Upper lobe of right lung (tissue), 1 donor: ENCODE measurements around the gene NBEA. TPM values are rescaled to one million over a fixed set of nuclear protein-coding genes. Genes with fewer than 3 reads are reported as not detected.

Experiments used
- ATAC-seq: fragments of 200-7000 bp; cut with Tn5 transposase; one replicate; pipeline ENCODE4 v1.9.1; 2020; ENCODE audit warnings: mild to moderate bottlenecking, moderate library complexity
- DNase-seq: peaks from one replicate; pipeline ENCODE4 v3.0.0-alpha.2; 2020
- H3K27ac ChIP-seq: fragments of 200-600 bp; one replicate; pipeline ENCODE4 v1.8.0; 2022
- H3K27me3 ChIP-seq: fragments of 200-600 bp; one replicate; pipeline ENCODE4 v1.8.0; 2022; ENCODE audit warnings: mild to moderate bottlenecking
- H3K36me3 ChIP-seq: fragments of 200-600 bp; one replicate; pipeline ENCODE4 v1.8.0; 2022
- H3K4me1 ChIP-seq: fragments of 200-600 bp; one replicate; pipeline ENCODE4 v1.8.0; 2022
- H3K4me3 ChIP-seq: fragments of 200-600 bp; one replicate; pipeline ENCODE4 v1.8.0; 2022; ENCODE audit warnings: mild to moderate bottlenecking
- H3K9me3 ChIP-seq: fragments of 200-600 bp; one replicate; pipeline ENCODE4 v1.8.0; 2022
- CTCF ChIP-seq: fragments of 200-600 bp; IDR thresholded peaks from one replicate; pipeline ENCODE4 v1.8.0; 2022; ENCODE audit warnings: antibody characterized with exemption
- intact Hi-C: fragments of 100-400 bp; cut with DNase I; formaldehyde crosslinking; loops from one replicate; pipeline ENCODE4 v1.11.0; 2022
- total RNA-seq: library from RNA; stranded (reverse); fragmentation: NEBNext Ultra II Directional; extraction: Animal tissue kit (Norgen Biotek cat#: 25700); gene quantifications from one replicate; pipeline ENCODE4 v1.2.1, GENCODE V29; 2021
- donor health status: DM: no; HTN: yes; CAD: no; lungs with severe emphysema.

The NBEA gene
- total RNA-seq, 1 donor from 2014 or later = 5.6 TPM

DNA sequence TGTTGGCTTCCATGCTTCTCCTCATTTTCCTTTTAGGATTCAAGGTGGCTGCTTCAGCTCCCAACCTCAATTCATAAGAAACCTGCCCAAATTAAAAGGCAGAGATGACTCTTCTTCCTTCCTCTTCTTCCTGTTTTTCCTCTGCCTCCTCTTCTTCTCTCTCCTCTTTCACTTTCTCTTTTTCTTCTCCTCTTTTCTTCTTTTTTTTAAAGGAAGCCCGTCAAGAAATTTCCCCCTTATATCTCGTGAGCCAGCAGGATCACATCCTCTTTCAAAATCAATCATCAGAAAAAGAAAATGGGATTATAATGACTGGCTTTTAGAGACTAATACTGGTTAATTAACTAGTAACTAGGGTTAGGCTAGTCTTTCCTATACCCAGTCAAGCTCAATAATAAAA, 220.3 kb downstream of the NBEA start:
- no peaks in the 10 kb centered on the region for H3K4me1 ChIP-seq
- H3K27me3 ChIP-seq = no peaks in the 10 kb centered on the region
- ATAC-seq (no peak), DNase-seq (no peak)
- H3K36me3 ChIP-seq = no peaks in the 10 kb centered on the region
- H3K4me3 ChIP-seq = no peak overlapping the region
- intact Hi-C loops = no loop called here
- no peak for TF ChIP-seq CTCF
- no peak overlapping the region for H3K27ac ChIP-seq
- H3K9me3 ChIP-seq = no peaks in the 10 kb centered on the region

- H3K27ac ChIP-seq = no peak overlapping the region
- H3K4me1 ChIP-seq = no peaks in the 10 kb centered on the region
- H3K9me3 ChIP-seq = no peaks in the 10 kb centered on the region
- TF ChIP-seq CTCF = no peak
- no peak for DNase-seq
- H3K36me3 ChIP-seq = no peaks in the 10 kb centered on the region
- no peak for ATAC-seq
- H3K4me3 ChIP-seq = no peak overlapping the region
- no peaks in the 10 kb centered on the region for H3K27me3 ChIP-seq
- intact Hi-C loops = no loop called here
Observed at GRCh38 chr13:35163674-35164073, 221.6 kb downstream of the NBEA start.

DNA sequence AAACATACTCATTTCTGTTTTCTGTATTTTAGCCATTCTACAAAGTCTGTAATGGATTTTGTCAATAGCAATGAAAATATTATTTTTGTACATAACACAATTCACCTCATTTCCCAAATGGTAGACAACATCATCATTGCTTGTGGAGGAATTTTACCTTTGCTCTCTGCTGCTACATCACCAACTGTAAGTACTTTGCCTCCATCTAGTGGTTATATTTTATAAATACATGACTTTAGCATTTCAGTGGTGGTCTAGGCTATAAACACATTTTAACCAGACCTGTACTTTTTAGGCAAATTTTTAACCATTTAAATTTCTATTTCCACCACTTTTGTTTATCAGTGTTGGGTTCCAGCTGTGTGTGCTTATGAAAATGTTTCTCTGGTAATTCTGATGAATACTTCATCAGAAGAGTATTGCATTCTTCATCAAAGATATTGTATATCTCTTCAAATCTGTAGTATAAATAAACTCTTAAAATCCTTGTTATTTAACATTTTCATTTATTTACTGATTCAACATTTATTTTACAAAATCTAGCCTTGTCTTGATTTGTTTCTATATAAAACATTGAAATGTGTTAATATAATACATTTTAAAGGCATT, 222.4 kb downstream of the NBEA start:
- Histone ChIP-seq H3K27ac (no peak overlapping the region), H3K27me3 (no peaks in the 10 kb centered on the region), H3K9me3 (no peaks in the 10 kb centered on the region), H3K4me3 (no peak overlapping the region), H3K36me3 (no peaks in the 10 kb centered on the region), H3K4me1 (no peaks in the 10 kb centered on the region)
- peak; percentile 72 for ATAC-seq
- peak; percentile 58 for TF ChIP-seq CTCF
- intact Hi-C loops = no loop called here
- DNase-seq = no peak

GRCh38 chr13:35165205-35165604, 223.1 kb downstream of the NBEA start:
- Histone ChIP-seq H3K4me3 (no peak overlapping the region), H3K9me3 (no peaks in the 10 kb centered on the region), H3K27ac (no peak overlapping the region), H3K36me3 (no peaks in the 10 kb centered on the region), H3K27me3 (no peaks in the 10 kb centered on the region), H3K4me1 (no peaks in the 10 kb centered on the region)
- no peak for ATAC-seq
- no peak for DNase-seq
- TF ChIP-seq CTCF = no peak
- intact Hi-C loops = no loop called here

GRCh38 chr13:35179494-35179893, 237.4 kb downstream of the NBEA start:
- no peak for TF ChIP-seq CTCF
- DNase-seq (no peak), ATAC-seq (peak; percentile 53)
- intact Hi-C loops = no loop called here
- Histone ChIP-seq H3K4me1 (no peaks in the 10 kb centered on the region), H3K27me3 (no peaks in the 10 kb centered on the region), H3K36me3 (no peaks in the 10 kb centered on the region), H3K9me3 (no peaks in the 10 kb centered on the region), H3K4me3 (no peak overlapping the region), H3K27ac (no peak overlapping the region)
